ENCODE data around the gene TARBP2.

GRCh38 chr12:53463802-53464560 lies 37.1 kb upstream of the TARBP2 start:
- TF ChIP-seq CTCF (IDR thresholded peaks at IDR 0.05) (no peak), POLR2A (IDR thresholded peaks at IDR 0.05) (no peak)
